ENCODE data around the gene CD300E. TPM values are rescaled to one million over a fixed set of nuclear protein-coding genes. Genes with fewer than 3 reads are reported as not detected.
"Not testable (repeated sequence)": the region's sequence is repeated elsewhere in the genome, so short reads cannot be mapped to it uniquely, and the experiment has no call there.

The CD300E gene
- total RNA-seq, 1 donor from 2014 or later = not detected

GRCh38 chr17:74635418-74635817 is 11.9 kb upstream of the CD300E start:
- DNase-seq (ENCODE audit: low read depth, low spot score) = no peak

- no peak for DNase-seq (ENCODE audit: low read depth, low spot score)
These were observed 9.8 kb upstream of the CD300E start for GRCh38 chr17:74633326-74633725.

- DNase-seq (ENCODE audit: low read depth, low spot score) = no peak
These were observed 9.1 kb upstream of the CD300E start for GRCh38 chr17:74632617-74633016.

- DNase-seq (ENCODE audit: low read depth, low spot score) = no peak
These were observed 8.2 kb upstream of the CD300E start for GRCh38 chr17:74631468-74632450.

- DNase-seq (ENCODE audit: low read depth, low spot score) = not testable (repeated sequence)
These were observed 6.7 kb upstream of the CD300E start for GRCh38 chr17:74630251-74630650.

- DNase-seq (ENCODE audit: low read depth, low spot score) = no peak
These were observed 2.1 kb upstream of the CD300E start for GRCh38 chr17:74625661-74626060.

- DNase-seq (ENCODE audit: low read depth, low spot score) = no peak
These were observed 593 bp upstream of the CD300E start for GRCh38 chr17:74624131-74624530.

GRCh38 chr17:74619077-74619673 is 4.4 kb downstream of the CD300E start:
- no peak for DNase-seq (ENCODE audit: low read depth, low spot score)

- DNase-seq (ENCODE audit: low read depth, low spot score) = no peak
These were observed 5.1 kb downstream of the CD300E start for GRCh38 chr17:74618451-74618850.

GRCh38 chr17:74616696-74617095 is 6.8 kb downstream of the CD300E start:
- no peak for DNase-seq (ENCODE audit: low read depth, low spot score)

- no peak for DNase-seq (ENCODE audit: low read depth, low spot score)
These were observed 11.5 kb downstream of the CD300E start for GRCh38 chr17:74612046-74612445.

- no peak for DNase-seq (ENCODE audit: low read depth, low spot score)
These were observed 13.4 kb downstream of the CD300E start for GRCh38 chr17:74610108-74610507.

GRCh38 chr17:74608511-74608910 is 15.0 kb downstream of the CD300E start:
- no peak for DNase-seq (ENCODE audit: low read depth, low spot score)

- DNase-seq (ENCODE audit: low read depth, low spot score) = no peak
These were observed 16.3 kb downstream of the CD300E start for GRCh38 chr17:74607221-74607620.

- DNase-seq (ENCODE audit: low read depth, low spot score) = no peak
These were observed 17.5 kb downstream of the CD300E start for GRCh38 chr17:74606050-74606449.

GRCh38 chr17:74605361-74605760 is 18.2 kb downstream of the CD300E start:
- DNase-seq (ENCODE audit: low read depth, low spot score) = no peak

GRCh38 chr17:74604761-74605160 is 18.8 kb downstream of the CD300E start:
- no peak for DNase-seq (ENCODE audit: low read depth, low spot score)

- DNase-seq (ENCODE audit: low read depth, low spot score) = no peak
These were observed 19.3 kb downstream of the CD300E start for GRCh38 chr17:74604200-74604599.

- DNase-seq (ENCODE audit: low read depth, low spot score) = no peak
These were observed 19.8 kb downstream of the CD300E start for GRCh38 chr17:74603746-74604145.

GRCh38 chr17:74603037-74603635 is 20.4 kb downstream of the CD300E start:
- DNase-seq (ENCODE audit: low read depth, low spot score) = no peak

GRCh38 chr17:74601944-74602572 is 21.5 kb downstream of the CD300E start:
- no peak for DNase-seq (ENCODE audit: low read depth, low spot score)

GRCh38 chr17:74599448-74599939 is 24.0 kb downstream of the CD300E start:
- no peak for DNase-seq (ENCODE audit: low read depth, low spot score)

Data from pulmonary artery endothelial cell (primary cell).